ENCODE data around the gene ANTXR1.

DNA sequence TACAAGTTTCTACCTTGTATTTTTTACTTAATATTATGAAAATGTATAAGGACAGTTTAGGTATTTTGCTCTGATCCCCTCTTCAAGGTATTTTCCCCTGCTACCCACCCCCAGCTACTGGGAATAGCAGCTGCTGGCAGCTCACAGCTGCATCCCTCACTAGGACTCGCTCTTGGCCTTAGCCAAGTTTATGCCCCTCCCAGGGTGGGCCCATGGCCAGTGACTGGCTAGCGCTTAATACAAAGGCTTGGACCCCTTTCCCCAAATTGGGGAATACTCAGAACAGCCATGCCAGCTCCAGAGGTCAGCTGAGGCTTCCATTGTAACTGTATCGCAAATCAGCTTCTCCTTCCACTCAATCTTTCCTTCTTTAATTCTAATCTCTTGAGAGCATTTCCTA is 242.8 kb downstream of the ANTXR1 start:
- TF ChIP-seq EZH2 (IDR thresholded peaks at IDR 0.05; ENCODE audit: insufficient read depth, poor library complexity, severe bottlenecking) (no peak), EZH2phosphoT487 (IDR thresholded peaks at IDR 0.05; ENCODE audit: insufficient read depth, low read depth) (no peak)
